NOMO-1 treated with DMSO at 0.1 percent for 48 hours (cell line): ENCODE data around the gene SP140L.
"Not testable (repeated sequence)": the region's sequence is repeated elsewhere in the genome, so short reads cannot be mapped to it uniquely, and the experiment has no call there.

Experiments
- DNase-seq: peaks from one replicate; lab custom pipeline; 2025; ENCODE audit not compliant: unreplicated experiment; lab: John Stamatoyannopoulos, UW

The SP140L gene

DNA sequence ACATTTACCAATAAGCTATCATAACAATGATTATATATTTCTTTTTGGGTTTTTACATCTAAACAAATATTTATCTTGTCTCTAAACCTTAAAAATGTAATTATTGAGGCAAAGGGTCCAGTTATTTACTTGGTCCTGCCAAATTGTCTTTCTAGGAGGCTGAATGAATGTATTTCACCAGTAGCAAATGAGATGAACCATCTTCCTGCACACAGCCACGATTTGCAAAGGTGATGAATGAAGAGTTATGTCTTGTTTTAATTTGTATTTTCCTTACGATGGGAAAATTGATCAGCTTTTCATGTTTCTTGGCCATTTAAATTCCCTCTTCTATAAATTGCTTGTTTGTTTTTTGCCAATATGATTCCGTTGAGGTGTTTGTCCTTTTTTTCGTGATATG lies 90.4 kb downstream of the SP140L start:
- DNase-seq = no peak

DNA sequence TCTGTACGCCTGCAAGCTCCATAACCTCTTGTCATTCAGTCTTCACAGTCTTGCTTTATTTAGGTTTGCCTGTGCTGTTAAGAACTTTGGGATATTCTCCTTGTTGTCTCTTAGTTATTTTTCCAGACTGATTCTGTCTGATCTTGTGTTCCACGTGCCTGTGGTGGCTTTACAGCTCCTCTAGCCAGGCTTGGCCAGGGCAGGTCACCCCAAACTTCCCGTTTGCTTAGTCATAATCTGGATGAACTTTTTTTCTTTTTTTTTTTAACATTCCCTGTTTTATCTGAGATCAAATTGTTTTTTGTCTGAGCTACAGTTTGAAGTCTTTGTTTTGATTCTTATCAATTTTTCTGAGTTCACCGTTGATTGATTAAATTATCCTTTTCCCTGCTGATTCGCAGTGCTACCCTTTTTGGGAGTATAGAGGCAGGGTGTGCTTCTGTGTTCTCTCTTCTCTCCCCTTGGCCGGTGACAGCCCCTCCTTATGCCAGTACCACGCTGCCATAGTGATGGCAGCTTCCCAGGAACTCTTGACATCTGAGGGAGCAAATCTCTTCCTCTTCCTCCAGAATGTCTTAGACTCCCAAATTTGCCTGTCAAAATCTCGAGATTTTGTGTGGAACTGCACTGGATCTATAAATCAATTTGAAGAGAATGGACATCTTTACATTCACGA lies 91.5 kb downstream of the SP140L start:
- DNase-seq = no peak

DNA sequence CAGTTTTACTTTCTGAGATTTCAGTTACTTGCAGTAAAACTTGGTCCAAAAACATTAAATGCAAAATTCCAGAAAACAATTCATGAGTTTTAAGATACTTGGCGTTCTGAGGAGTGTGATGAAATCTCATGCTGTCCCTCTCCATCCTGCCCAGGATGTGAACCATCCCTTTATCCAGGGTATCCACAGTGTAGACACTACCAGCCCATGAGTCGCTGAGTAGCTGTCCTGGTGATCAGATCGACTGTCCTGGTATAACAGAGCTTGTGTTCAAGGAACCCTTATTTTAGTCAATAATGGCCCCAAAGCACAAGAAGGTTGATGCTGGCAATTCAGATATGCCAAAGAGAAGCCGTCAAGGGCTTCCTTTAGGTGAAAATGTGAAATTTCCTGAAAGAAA lies 92.2 kb downstream of the SP140L start:
- no peak for DNase-seq

DNA sequence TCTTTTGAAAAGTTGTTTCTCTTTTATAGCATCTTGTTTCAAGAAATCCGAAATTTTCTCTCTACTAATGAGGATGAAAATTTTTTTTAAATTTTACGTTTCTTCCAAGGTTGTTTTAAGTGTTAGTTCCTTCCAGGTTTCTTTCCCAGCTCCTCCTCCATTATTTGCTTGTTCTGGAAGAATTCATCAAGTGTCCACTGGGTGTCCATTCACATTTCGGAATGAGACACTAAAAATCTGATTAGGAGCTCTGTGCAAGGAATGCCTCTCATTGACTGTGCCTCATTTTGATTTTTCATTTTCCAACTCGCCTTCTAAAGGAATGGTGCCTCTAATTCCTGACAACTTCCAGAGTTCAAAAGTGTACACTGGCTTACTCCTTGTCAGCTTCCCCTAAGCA lies 95.2 kb downstream of the SP140L start:
- no peak for DNase-seq

DNA sequence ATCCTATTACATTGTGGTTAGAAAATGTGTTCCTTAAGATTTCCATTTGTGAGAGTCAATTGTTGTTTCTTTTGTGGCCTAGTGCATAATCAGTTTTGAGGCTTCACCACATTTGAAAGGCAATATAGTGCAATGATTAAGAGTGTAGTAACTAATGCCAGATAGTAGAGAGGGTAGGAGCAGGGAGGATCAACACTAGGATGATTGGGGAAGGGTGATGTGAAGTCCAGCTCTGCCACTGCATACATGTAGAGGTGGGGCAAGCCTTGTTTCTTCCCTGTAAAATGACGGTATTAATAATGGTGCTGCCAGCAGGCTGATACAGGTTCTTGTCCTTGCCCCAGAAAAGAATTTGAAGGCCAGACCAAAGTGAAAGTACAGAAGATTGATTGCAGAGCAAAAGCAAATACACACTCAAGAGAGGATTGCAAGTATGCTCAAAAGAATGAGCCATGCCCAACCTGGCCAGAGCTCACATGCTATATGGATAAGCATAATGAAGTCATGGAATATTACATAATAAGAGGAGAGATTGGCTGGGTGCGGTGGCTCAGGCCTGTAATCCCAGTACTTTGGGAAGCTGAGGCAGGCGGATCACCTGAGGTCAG lies 97.0 kb downstream of the SP140L start:
- DNase-seq = no peak

DNA sequence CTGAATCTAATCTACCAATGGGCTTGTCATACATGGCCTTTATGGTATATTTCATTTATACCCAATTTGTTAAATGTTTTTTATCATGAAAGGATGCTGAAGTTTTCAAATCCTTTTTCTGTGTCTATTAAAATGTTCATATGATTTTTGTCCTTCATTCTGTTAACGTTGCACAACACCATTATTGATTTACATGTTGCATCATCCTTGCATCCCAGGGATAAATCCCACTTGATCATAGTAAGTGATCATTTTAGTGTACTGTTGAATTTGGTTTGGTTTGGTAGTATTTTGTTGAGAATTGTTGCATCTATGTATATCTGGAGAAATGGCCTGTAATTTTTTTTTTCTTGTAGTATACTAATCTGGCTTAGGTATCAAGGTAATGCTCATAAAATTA lies 98.4 kb downstream of the SP140L start:
- DNase-seq = no peak

DNA sequence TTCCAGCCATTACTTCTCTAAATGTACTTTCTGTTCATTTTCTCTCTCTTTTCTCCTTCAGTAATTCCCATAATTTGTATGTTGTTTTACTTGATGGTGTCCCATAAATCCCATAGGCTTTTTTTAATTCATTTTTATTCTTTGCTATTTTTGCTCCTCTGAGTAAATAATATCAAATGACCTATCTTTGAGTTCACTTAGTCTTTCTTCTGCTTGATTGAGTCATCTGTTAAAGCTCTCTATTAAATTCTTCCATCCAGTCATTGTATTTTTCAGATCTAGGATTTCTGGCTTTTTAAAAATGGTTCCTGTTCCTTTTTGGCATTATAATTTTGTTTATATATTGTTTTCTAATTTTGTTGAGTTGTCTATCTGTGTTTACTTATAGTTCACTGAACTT lies 102.5 kb downstream of the SP140L start:
- DNase-seq = no peak

DNA sequence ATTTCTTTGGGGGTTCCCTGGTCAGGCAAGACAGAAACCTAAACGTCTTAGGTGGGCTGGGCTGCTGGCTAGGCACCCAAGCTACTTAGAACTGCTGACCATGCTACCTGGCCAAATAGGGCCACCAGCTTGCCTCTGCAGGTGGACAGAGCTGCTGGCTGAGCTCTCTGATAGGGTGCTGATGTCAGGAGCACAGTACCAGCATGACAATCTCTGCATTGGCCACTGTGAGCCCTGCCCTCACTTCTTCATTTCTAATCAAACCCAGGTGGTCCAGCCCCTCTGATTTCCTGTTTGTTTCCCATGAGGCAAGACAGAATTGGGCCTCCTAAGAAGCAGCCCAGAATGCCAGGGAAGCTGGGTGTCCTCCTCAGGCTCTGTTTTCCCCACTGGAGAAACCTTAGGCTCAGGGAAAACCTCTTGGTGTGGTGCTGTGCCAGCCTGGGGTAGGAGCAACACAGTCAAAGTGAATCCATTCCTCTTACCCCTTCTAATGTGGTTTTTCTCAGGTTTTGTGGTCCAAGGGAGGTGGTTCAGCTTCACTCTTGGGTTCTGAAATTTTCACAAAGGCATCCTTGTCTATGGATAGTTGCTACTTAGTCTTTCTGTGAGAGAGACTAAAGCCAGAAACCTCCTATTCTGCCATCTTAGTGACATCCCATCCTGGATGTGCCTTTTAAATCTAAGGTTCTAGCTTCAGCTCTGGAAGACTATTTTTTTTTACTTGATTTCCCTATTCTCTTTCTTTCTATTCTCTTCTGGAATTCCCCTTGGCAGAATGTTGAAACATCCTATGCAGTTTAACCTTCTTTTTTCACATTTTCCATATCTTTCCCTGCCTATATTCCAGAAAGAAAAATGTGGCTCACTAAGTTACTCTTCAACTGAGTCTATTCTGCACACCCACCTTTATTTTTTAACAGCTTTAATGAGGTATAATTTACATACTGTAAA lies 104.2 kb downstream of the SP140L start:
- DNase-seq = no peak

DNA sequence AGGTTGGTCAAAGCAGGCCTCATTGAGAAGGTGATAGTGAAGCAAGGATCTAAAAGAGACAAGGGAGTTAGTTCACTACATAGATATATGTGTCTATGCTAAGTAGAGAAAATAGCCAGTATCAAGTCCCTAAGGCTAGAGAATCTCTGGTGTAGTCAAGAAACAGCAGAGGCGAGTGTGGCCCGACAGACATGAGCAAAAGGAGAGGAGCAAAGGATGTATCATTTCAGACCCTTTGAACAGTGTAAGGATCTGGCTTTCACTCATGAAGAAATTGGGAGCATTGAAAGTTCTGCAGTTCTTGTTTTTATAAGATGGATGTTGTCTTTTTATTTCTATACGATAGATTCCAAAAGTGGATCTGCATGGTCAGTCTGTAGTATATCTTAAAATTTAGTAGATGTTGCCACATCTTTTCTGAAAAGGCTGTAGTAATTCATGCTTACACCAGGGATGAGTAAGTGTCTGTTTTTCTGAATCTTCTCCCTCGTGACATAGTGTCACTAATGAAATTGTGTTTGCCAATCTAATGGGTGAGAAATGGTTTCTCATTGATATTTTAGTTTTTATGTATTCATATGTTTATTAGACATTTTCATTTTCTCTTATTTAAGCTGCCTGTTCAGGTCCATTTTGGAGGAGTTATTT lies 107.8 kb downstream of the SP140L start:
- DNase-seq = peak; percentile 12

DNA sequence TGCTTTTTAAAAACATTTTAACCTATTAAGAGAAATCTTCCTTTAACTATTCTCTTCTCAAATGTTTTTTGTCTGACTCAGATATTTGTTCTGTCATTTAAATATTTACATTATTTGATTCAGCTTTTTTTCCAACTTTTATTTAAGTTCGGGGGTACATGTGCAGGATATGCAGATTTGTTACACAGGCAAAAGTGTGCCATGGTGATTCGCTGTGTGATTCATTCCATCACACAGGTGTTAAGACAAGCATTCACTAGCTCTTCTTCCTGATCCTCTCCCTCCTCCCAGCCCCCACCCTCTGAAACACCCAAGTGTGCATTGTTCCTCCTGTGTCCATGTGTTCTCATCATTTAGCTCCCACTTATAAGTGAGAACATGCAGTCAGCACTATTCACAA lies 108.4 kb downstream of the SP140L start:
- no peak for DNase-seq

DNA sequence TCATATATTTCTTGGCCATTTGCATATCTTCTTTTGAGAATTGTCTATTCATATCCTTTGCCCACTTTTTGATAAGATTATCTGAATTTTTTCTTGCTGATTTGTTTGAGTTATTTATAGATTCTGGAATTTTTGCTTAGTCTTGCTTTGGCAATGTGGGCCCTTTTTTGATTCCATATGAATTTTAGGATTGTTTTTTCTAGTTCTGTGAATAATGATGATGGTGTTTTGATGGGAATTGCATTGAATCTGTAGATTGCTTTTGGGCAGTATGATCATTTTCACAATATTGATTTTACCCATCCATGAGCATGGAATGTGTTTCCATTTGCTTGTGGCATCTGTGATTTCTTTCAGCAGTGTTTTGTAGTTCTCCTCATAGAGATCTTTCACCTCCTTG lies 112.1 kb downstream of the SP140L start:
- not testable (repeated sequence) for DNase-seq

DNA sequence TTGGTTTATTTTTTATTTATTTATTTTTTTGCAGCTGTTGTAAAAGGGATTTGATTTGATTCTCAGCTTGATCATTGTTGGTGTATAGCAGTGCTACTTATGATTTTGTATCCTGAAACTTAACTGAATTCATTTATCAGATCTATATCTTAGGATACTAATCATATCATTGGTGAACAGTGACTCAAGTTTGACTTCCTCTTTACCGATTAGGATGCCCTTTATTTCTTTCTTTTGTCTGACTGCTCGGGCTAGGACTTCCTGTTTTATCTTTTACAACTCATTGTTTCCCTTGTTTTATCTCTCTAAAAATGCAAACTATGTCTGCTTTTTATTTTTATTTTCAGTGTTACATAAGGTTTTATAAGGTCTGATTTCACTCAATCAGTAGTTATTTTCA lies 112.6 kb downstream of the SP140L start:
- DNase-seq = peak; percentile 76

DNA sequence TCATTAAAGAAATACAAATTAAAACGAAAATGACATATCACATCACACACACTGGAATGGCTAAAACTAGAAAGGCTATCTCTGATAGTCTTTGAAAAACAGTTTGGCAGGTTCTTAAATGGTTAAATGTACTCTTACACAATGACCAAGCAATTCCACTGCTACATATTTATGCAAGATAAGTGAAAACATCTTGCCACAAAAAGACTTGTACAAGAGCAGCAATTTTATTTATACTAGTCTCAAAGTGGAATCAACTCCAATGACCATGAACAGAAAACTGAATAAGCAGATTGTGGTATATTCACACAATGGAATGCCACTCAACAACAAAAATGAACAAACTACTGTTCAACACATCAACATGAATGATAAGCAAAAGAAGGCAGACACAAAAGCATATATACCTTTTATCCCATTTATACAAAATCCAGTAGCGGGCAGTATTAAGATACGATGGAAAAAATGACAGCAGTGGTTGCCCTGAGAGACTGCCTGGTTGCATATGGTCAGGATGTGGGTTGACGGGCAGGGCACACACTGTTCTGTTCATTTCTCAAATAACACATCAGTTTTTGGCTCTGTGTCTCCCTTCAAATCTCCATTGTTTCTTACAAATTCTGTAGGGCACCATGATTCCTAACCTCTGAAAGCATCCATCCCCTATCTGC lies 114.4 kb downstream of the SP140L start:
- no peak for DNase-seq

DNA sequence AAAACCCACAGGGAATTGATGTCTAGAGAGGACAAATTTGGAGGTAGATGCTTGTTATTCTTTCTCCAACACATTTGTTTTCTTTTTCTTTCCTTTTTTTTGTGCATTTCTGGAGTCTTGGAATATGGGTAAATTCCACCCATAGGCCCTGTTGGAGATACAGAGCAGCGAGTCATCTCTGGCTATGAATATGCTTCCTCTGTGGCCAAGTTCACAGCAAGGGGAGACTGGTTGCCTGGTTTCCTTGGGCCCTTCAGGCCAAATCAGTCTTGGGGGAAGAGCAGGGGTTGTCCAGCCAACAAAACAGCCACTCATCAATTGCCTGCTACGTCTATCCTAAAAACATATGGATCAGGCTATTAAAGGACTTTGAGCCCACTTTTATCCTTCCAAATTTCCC lies 116.5 kb downstream of the SP140L start:
- no peak for DNase-seq

DNA sequence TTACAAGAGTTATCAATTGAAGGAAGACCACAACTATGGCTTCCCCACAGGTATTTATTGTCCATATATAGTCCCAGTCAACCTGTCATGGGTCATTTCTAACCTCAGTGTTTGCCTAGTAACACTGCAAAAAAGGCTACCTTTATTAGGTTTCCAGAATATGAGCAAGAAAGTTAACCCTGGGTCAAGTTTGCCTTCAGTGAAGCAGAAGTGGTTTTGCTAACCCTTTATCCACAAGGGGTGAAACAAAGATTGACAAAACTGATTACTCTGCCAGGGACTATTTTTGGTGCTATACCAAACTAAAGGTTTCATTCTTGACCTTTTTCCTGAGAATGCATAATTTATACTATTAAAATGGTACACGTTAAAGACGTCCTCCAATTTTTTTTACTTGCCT lies 117.8 kb downstream of the SP140L start:
- DNase-seq = no peak

DNA sequence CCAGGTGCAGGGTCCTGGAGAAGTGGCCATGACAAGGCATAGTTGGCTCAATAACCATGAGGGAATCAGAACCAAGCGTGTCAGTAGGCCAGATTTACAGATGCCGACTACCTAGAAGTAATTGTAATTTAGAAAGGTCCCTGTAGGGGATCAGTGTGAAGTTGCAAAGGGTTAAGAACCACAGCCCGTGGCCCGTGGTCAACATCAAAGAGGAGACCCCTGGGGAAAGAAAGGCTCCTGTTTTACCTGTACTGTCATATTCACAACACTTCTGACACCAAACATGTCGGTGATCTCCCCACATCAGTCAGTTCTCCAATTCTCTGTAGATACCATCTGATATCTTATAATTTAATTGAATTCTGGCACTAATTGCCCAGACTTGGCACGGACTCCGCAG lies 120.0 kb downstream of the SP140L start:
- DNase-seq = no peak

DNA sequence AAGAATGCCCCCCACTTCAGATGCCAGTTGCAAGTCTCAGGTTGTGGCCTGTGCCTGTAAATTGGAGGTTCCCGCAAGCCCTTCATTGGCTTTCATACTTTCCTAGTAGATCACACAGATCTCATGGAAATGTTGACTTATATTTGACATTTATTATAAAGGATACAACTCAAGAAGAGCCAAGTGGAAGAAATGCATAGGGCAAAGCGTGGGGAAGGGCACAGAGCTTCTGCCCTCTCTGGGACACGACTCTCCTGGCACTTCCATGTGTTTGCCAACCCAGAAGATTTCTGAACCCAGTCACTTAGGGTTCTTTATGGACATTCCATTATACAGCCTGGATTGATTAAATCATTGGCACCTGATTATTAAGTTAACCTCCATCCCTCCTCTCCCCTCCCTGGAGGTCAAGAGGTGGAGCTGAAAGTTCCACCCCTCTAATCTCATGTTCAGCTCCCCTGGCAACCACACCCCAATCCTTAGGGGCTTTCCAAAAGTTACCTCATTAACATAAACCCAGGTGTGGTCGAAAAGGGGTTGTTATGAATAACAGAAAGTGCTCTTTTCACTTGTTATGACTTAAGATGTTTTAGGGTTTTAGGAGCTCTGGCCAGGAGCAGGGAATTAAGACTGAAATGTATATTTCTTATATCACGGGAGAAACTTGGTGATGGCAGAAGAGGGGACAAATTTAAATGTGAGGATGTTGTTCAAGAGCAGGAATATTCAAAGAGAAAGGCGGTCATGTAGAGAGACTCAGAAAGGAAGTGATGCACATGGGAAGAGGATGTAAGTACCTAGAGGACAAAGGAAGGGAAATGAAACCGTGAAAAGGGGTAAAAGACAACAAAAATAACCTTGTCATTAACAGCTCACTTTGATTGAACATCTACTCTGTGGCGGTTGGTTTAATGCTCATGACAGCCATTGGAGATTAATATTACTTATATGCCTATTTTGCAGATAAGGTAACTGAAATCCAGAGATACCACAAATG lies 120.8 kb downstream of the SP140L start:
- DNase-seq = peak; percentile 81

DNA sequence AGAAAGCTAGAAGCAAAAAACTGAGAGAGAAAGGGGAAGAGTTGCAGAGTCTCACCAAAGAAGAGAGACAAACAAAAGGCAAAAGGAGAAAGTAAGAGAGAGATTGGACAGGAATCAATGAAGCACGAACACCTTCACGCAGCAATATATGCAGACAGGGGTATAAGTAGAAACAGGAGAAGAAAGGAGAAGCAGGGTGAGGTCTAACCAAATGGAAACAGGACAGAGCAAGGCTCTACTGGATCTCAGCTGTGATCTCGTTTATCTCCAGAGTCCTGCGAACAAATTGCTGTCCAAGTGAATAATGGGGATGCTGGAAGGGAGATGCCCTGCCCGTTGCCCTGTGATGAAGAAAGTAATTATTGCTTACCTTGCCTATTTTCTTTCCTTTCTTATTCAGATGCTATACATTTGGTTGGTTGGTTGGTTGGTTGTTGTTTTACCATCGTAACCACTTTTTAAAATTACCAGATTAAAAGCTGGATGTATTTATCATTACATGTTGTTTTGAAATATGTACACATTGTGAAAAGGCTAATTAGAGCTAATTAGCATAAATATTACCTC lies 123.0 kb downstream of the SP140L start:
- no peak for DNase-seq

DNA sequence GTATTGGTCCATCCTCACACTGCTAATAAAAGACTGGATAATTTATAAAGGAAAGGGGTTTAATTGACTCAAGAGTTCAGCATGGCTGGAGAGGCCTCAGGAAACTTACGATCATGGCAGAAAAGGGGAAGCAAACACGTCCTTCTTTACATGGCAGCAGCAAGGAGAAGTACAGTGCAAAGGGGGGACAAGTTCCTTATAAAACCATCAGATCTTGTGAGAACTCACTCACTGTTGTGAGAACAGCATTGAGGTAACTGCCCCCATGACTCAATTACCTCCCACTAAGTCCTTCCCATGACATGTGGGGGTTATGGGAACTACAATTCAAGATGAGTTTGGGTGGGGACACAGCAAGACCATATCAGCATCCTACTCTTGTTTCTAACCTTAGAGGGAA lies 126.0 kb downstream of the SP140L start:
- DNase-seq = peak; percentile 13
